NT2/D1 (cell line): ENCODE measurements around the gene PTPRN2.

Source experiments
- DNase-seq: peaks from one replicate; pipeline ENCODE4 v3.0.0-alpha.2; 2011; ENCODE audit warnings: low read depth, low spot score
- H3K27me3 ChIP-seq: 2 replicates; pipeline ENCODE4 v1.6.0; 2011; ENCODE audit warnings: mild to moderate bottlenecking; ENCODE audit not compliant: insufficient read length, insufficient read depth
- H3K36me3 ChIP-seq: 2 replicates; pipeline ENCODE4 v1.6.1; 2011; ENCODE audit warnings: mild to moderate bottlenecking, low read length, mixed read lengths; ENCODE audit not compliant: insufficient read depth, insufficient read length
- H3K4me1 ChIP-seq: 2 replicates; pipeline ENCODE4 v1.5.1; 2011; ENCODE audit not compliant: insufficient read depth, insufficient read length
- H3K4me3 ChIP-seq: 2 replicates; pipeline ENCODE4 v1.5.1; 2011; ENCODE audit warnings: low read depth; ENCODE audit not compliant: insufficient read length
- H3K9ac ChIP-seq: 2 replicates; pipeline ENCODE4 v1.6.0; 2011; ENCODE audit warnings: low read depth; ENCODE audit not compliant: insufficient read length
- H3K9me3 ChIP-seq: 2 replicates; pipeline ENCODE4 v1.5.1; 2011; ENCODE audit warnings: mild to moderate bottlenecking, low read length; ENCODE audit not compliant: insufficient read depth
- SUZ12 ChIP-seq: IDR thresholded peaks from 2 replicates; pipeline ENCODE4 v1.6.1; 2011; ENCODE audit not compliant: insufficient read length, insufficient read depth; ENCODE audit errors: extremely low read depth
- YY1 ChIP-seq: IDR thresholded peaks from 2 replicates; pipeline ENCODE4 v1.6.1; 2011; ENCODE audit not compliant: insufficient read length, insufficient read depth
- ZNF274 ChIP-seq: IDR thresholded peaks from 2 replicates; pipeline ENCODE4 v1.6.1; 2011; ENCODE audit warnings: mild to moderate bottlenecking, low read depth, low read length

Gene PTPRN2

GRCh38 chr7:157828190-157828589 lies 759.4 kb downstream of the PTPRN2 start:
- no peaks in the 10 kb centered on the region for H3K36me3 ChIP-seq
- H3K4me1 ChIP-seq, result no peaks in the 10 kb centered on the region
- TF ChIP-seq ZNF274 (no peak), SUZ12 (no peak), YY1 (no peak)
- no peaks in the 10 kb centered on the region for H3K27me3 ChIP-seq
- no peak for DNase-seq
- H3K4me3 ChIP-seq, result no peak overlapping the region
- no peak overlapping the region for H3K9ac ChIP-seq
- no peaks in the 10 kb centered on the region for H3K9me3 ChIP-seq

GRCh38 chr7:157827863-157828160 lies 759.8 kb downstream of the PTPRN2 start:
- Histone ChIP-seq H3K36me3 (no peaks in the 10 kb centered on the region), H3K4me1 (no peaks in the 10 kb centered on the region), H3K4me3 (no peak overlapping the region), H3K9me3 (no peaks in the 10 kb centered on the region), H3K9ac (no peak overlapping the region), H3K27me3 (no peaks in the 10 kb centered on the region)
- no peak for DNase-seq
- TF ChIP-seq SUZ12, result no peak
- TF ChIP-seq YY1, result no peak

- H3K27me3 ChIP-seq, result no peaks in the 10 kb centered on the region
- H3K36me3 ChIP-seq, result no peaks in the 10 kb centered on the region
- no peak for TF ChIP-seq YY1
- TF ChIP-seq SUZ12, result no peak
- TF ChIP-seq ZNF274, result no peak
- H3K9me3 ChIP-seq, result no peaks in the 10 kb centered on the region
- no peak overlapping the region for H3K4me3 ChIP-seq
- no peaks in the 10 kb centered on the region for H3K4me1 ChIP-seq
- no peak overlapping the region for H3K9ac ChIP-seq
- no peak for DNase-seq
Measured at GRCh38 chr7:157827045-157827862, 760.4 kb downstream of the PTPRN2 start.

GRCh38 chr7:157826566-157826965 lies 761.1 kb downstream of the PTPRN2 start:
- Histone ChIP-seq H3K4me1 (no peaks in the 10 kb centered on the region), H3K4me3 (no peak overlapping the region), H3K27me3 (no peaks in the 10 kb centered on the region), H3K36me3 (no peaks in the 10 kb centered on the region), H3K9ac (no peak overlapping the region), H3K9me3 (no peaks in the 10 kb centered on the region)
- no peak for DNase-seq
- TF ChIP-seq SUZ12 (no peak), YY1 (no peak), ZNF274 (no peak)

GRCh38 chr7:157825325-157825724 lies 762.3 kb downstream of the PTPRN2 start:
- H3K27me3 ChIP-seq, result no peaks in the 10 kb centered on the region
- no peaks in the 10 kb centered on the region for H3K4me1 ChIP-seq
- no peaks in the 10 kb centered on the region for H3K36me3 ChIP-seq
- TF ChIP-seq SUZ12 (no peak), YY1 (no peak), ZNF274 (no peak)
- H3K9ac ChIP-seq, result no peak overlapping the region
- no peaks in the 10 kb centered on the region for H3K9me3 ChIP-seq
- DNase-seq, result no peak
- H3K4me3 ChIP-seq, result no peak overlapping the region

- no peaks in the 10 kb centered on the region for H3K4me1 ChIP-seq
- no peaks in the 10 kb centered on the region for H3K27me3 ChIP-seq
- H3K36me3 ChIP-seq, result no peaks in the 10 kb centered on the region
- no peaks in the 10 kb centered on the region for H3K9me3 ChIP-seq
- DNase-seq, result no peak
- no peak overlapping the region for H3K4me3 ChIP-seq
- H3K9ac ChIP-seq, result no peak overlapping the region
- TF ChIP-seq ZNF274, result no peak
- TF ChIP-seq YY1, result no peak
Measured at GRCh38 chr7:157824819-157825121, 762.9 kb downstream of the PTPRN2 start.

GRCh38 chr7:157824011-157824818 lies 763.4 kb downstream of the PTPRN2 start:
- Histone ChIP-seq H3K36me3 (no peaks in the 10 kb centered on the region), H3K4me3 (no peak overlapping the region), H3K9me3 (no peaks in the 10 kb centered on the region), H3K4me1 (no peaks in the 10 kb centered on the region), H3K9ac (no peak overlapping the region), H3K27me3 (no peaks in the 10 kb centered on the region)
- no peak for DNase-seq
- TF ChIP-seq SUZ12 (no peak), ZNF274 (no peak), YY1 (no peak)
